ENCODE data around the gene MRPL12.

GRCh38 chr17:81716674-81716996 is 13.5 kb downstream of the MRPL12 start:
- TF ChIP-seq, protein P1, sequence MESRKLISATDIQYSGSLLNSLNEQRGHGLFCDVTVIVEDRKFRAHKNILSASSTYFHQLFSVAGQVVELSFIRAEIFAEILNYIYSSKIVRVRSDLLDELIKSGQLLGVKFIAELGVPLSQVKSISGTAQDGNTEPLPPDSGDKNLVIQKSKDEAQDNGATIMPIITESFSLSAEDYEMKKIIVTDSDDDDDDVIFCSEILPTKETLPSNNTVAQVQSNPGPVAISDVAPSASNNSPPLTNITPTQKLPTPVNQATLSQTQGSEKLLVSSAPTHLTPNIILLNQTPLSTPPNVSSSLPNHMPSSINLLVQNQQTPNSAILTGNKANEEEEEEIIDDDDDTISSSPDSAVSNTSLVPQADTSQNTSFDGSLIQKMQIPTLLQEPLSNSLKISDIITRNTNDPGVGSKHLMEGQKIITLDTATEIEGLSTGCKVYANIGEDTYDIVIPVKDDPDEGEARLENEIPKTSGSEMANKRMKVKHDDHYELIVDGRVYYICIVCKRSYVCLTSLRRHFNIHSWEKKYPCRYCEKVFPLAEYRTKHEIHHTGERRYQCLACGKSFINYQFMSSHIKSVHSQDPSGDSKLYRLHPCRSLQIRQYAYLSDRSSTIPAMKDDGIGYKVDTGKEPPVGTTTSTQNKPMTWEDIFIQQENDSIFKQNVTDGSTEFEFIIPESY (IDR thresholded peaks at IDR 0.05) = no peak
- TF ChIP-seq CTCF (IDR thresholded peaks at IDR 0.05; ENCODE audit: low read depth, low read length, missing input control) = no peak
- TF ChIP-seq, protein P2, sequence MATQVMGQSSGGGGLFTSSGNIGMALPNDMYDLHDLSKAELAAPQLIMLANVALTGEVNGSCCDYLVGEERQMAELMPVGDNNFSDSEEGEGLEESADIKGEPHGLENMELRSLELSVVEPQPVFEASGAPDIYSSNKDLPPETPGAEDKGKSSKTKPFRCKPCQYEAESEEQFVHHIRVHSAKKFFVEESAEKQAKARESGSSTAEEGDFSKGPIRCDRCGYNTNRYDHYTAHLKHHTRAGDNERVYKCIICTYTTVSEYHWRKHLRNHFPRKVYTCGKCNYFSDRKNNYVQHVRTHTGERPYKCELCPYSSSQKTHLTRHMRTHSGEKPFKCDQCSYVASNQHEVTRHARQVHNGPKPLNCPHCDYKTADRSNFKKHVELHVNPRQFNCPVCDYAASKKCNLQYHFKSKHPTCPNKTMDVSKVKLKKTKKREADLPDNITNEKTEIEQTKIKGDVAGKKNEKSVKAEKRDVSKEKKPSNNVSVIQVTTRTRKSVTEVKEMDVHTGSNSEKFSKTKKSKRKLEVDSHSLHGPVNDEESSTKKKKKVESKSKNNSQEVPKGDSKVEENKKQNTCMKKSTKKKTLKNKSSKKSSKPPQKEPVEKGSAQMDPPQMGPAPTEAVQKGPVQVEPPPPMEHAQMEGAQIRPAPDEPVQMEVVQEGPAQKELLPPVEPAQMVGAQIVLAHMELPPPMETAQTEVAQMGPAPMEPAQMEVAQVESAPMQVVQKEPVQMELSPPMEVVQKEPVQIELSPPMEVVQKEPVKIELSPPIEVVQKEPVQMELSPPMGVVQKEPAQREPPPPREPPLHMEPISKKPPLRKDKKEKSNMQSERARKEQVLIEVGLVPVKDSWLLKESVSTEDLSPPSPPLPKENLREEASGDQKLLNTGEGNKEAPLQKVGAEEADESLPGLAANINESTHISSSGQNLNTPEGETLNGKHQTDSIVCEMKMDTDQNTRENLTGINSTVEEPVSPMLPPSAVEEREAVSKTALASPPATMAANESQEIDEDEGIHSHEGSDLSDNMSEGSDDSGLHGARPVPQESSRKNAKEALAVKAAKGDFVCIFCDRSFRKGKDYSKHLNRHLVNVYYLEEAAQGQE (IDR thresholded peaks at IDR 0.05) = no peak
- no peak for TF ChIP-seq HNF4G (IDR thresholded peaks at IDR 0.05)
- no peak for TF ChIP-seq MAX (IDR thresholded peaks at IDR 0.05)
- TF ChIP-seq RAD21 (IDR thresholded peaks at IDR 0.05) = no peak
- no peak for TF ChIP-seq TAF1 (conservative IDR thresholded peaks at IDR 0.05)
- TF ChIP-seq SP1 (IDR thresholded peaks at IDR 0.05) = no peak
- no peak for TF ChIP-seq YY1 (IDR thresholded peaks at IDR 0.05)
- no peak for TF ChIP-seq GABPA (IDR thresholded peaks at IDR 0.05 in 1 of 2, conservative IDR thresholded peaks at IDR 0.05 in 1 of 2)
- TF ChIP-seq FOXA1 (IDR thresholded peaks at IDR 0.05) = no peak
- TF ChIP-seq RXRA (IDR thresholded peaks at IDR 0.05) = no peak
- TF ChIP-seq, protein P3, sequence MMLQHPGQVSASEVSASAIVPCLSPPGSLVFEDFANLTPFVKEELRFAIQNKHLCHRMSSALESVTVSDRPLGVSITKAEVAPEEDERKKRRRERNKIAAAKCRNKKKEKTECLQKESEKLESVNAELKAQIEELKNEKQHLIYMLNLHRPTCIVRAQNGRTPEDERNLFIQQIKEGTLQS (IDR thresholded peaks at IDR 0.05) = no peak
- TF ChIP-seq HNF4A (conservative IDR thresholded peaks at IDR 0.05) = no peak

Data from liver (tissue), 3 donors.